K562 (cell line): ENCODE measurements around the gene FBXO36. TPM values are rescaled to one million over a fixed set of nuclear protein-coding genes. Genes with fewer than 3 reads are reported as not detected.

Source experiments
- ATAC-seq: fragments of 200-7000 bp; cut with Tn5 transposase; 3 replicates; pipeline ENCODE4 v1.9.1; 2020; ENCODE audit warnings: moderate library complexity
- Bru-seq: library from RNA; stranded (reverse); fragments of 400-500 nt; gene quantifications from one replicate; lab custom pipeline; 2021; lab: Mats Ljungman, UMichigan
- BruChase-seq, 2 experiments: library from RNA; stranded (reverse); fragments of 400-500 nt; gene quantifications; one replicate each; lab custom pipeline; 2021; lab: Mats Ljungman, UMichigan
- BruUV-seq: library from RNA; stranded (reverse); fragments of 400-500 nt; replicated peaks from 2 replicates; lab custom pipeline; 2021; lab: Mats Ljungman, UMichigan
- CTCF ChIA-PET: fragments of 300-600 bp; formaldehyde crosslinking; extraction: SDS; loops from one replicate; lab custom pipeline; 2021; ENCODE audit warnings: low intra/inter-chr PET ratio; lab: Yijun Ruan, JAX
- POLR2A ChIA-PET: fragments of 300-600, 350-650 bp; sonication (Branson Sonifier 250); formaldehyde crosslinking; extraction: SDS; loops from one replicate; lab custom pipeline; 2021; ENCODE audit warnings: antibody characterized with exemption, inconsistent platforms; lab: Yijun Ruan, JAX
- DNase-seq, 4 experiments: peaks; one replicate each; pipeline versions ENCODE4 v3.0.0 to v3.0.0-alpha.2; 2011 to 2018; ENCODE audit warnings: low spot score in 3 of 4, mixed read lengths in 3 of 4; ENCODE audit errors: extremely low read depth in 1 of 4
- FAIRE-seq: peaks from 2 replicates; lab custom pipeline; 2011; peaks lifted over from hg19 to GRCh38; lab: Jason Lieb, UNC
- H2AFZ ChIP-seq: 2 replicates; pipeline ENCODE4 v1.6.0; 2011; ENCODE audit warnings: low read depth, low read length, control low read depth, inconsistent platforms
- H3K27ac ChIP-seq: fragments of 200-600 bp; 3 replicates; pipeline ENCODE4 v1.8.0; 2011; ENCODE audit warnings: low read depth, mild to moderate bottlenecking, control low read depth, inconsistent platforms, low read length, moderate library complexity, mixed read lengths; ENCODE audit errors: extremely low read depth
- H3K27me3 ChIP-seq, 2 experiments: fragments of 300-600 bp in 1 of 2; 2 replicates in 1 of 2; 3 replicates in 1 of 2; pipeline versions ENCODE4 v1.6.0 to v1.8.0; 2011; ENCODE audit warnings: inconsistent platforms in 2 of 2, low read length in 2 of 2, mild to moderate bottlenecking in 1 of 2, mixed read lengths in 1 of 2, moderate library complexity in 1 of 2; ENCODE audit not compliant: control insufficient read depth in 2 of 2, insufficient read depth in 2 of 2
- H3K36me3 ChIP-seq: fragments of 300-600 bp; 3 replicates; pipeline ENCODE4 v1.8.0; 2011; ENCODE audit warnings: mild to moderate bottlenecking, low read length, inconsistent platforms; ENCODE audit not compliant: control insufficient read depth, insufficient read depth
- H3K4me1 ChIP-seq, 2 experiments: fragments of 200-600 bp in 1 of 2; replicated peaks in 1 of 2; 2 replicates in 1 of 2; 3 replicates in 1 of 2; pipeline versions ENCODE4 v1.5.1 to v1.8.0; 2011; ENCODE audit warnings: inconsistent platforms in 2 of 2, low read length in 2 of 2, mild to moderate bottlenecking in 1 of 2, mixed read lengths in 1 of 2, moderate library complexity in 1 of 2; ENCODE audit not compliant: control insufficient read depth in 2 of 2, insufficient read depth in 2 of 2
- H3K4me2 ChIP-seq: 2 replicates; pipeline ENCODE4 v1.6.1; 2011; ENCODE audit warnings: low read length, control low read depth, inconsistent platforms, mixed read lengths; ENCODE audit not compliant: insufficient read depth
- H3K4me3 ChIP-seq: fragments of 200-600 bp; sonication (generic), shearing (Covaris generic); 2 replicates; pipeline ENCODE4 v1.5.1; 2016; ENCODE audit warnings: control low read depth, inconsistent platforms
- H3K79me2 ChIP-seq: fragments of 200-600 bp; 3 replicates; pipeline ENCODE4 v1.8.0; 2011; ENCODE audit warnings: low read length, inconsistent platforms; ENCODE audit not compliant: control insufficient read depth, insufficient read depth
- H3K9ac ChIP-seq, 2 experiments: 2 replicates each; pipeline versions ENCODE4 v1.6.0 to v1.6.1; 2011; ENCODE audit warnings: low read depth in 2 of 2, low read length in 2 of 2, control low read depth in 1 of 2, inconsistent platforms in 1 of 2, mild to moderate bottlenecking in 1 of 2, mixed read lengths in 1 of 2; ENCODE audit not compliant: insufficient read depth in 1 of 2
- H3K9me1 ChIP-seq: one replicate; pipeline ENCODE4 v1.6.0; 2011; ENCODE audit warnings: inconsistent platforms, mild to moderate bottlenecking, low read length, moderate library complexity; ENCODE audit not compliant: control insufficient read depth, insufficient read depth
- H3K9me3 ChIP-seq: replicated peaks from 2 replicates; pipeline ENCODE4 v1.5.1; 2011; ENCODE audit warnings: low read depth, low read length, inconsistent platforms; ENCODE audit not compliant: control insufficient read depth, insufficient read depth
- H4K20me1 ChIP-seq: replicated peaks from 2 replicates; pipeline ENCODE4 v1.6.1; 2011; ENCODE audit warnings: low read length, inconsistent platforms, mixed read lengths; ENCODE audit not compliant: control insufficient read depth, insufficient read depth
- CBX3 ChIP-seq, 2 experiments: IDR thresholded peaks; 1 replicate in 1 of 2; 2 replicates in 1 of 2; pipeline ENCODE4 v1.6.1; 2012; ENCODE audit warnings: inconsistent platforms in 2 of 2, low read length in 2 of 2, borderline replicate concordance in 1 of 2, control low read depth in 1 of 2
- HMGXB4 ChIP-seq: sonication (generic); formaldehyde crosslinking; IDR thresholded peaks from 2 replicates; pipeline ENCODE4 v1.8.1; 2023; ENCODE audit warnings: mild to moderate bottlenecking, missing genetic modification reagents
- MAFF ChIP-seq: IDR thresholded peaks from 2 replicates; pipeline ENCODE4 v1.6.1; 2012; ENCODE audit warnings: low read length, improper control_type of control experiment
- MAX ChIP-seq: sonication (generic); formaldehyde crosslinking; IDR thresholded peaks from 2 replicates; pipeline ENCODE4 v1.9.0; 2022; ENCODE audit warnings: mild to moderate bottlenecking, missing genetic modification reagents
- NUFIP1 ChIP-seq: fragments of 450-650 bp; IDR thresholded peaks from 2 replicates; pipeline ENCODE4 v1.6.1; 2018; ENCODE audit not compliant: partially characterized antibody
- RBBP5 ChIP-seq: fragments of 200-600 bp; sonication (generic); IDR thresholded peaks from 2 replicates; pipeline ENCODE4 v1.6.1; 2012; ENCODE audit warnings: borderline replicate concordance, mild to moderate bottlenecking, low read length, control low read depth, inconsistent platforms; ENCODE audit not compliant: insufficient read depth, poor library complexity, severe bottlenecking
- ZNF274 ChIP-seq: IDR thresholded peaks from 2 replicates; pipeline ENCODE4 v1.6.1; 2011; ENCODE audit warnings: low read depth, mild to moderate bottlenecking, low read length, moderate library complexity, borderline replicate concordance
- ZNF316 ChIP-seq: fragments of 450-650 bp; IDR thresholded peaks from 2 replicates; pipeline ENCODE4 v1.6.1; 2016
- ZNF518B ChIP-seq: fragments of 250-450 bp; sonication (Bioruptor Pico); IDR thresholded peaks from 2 replicates; pipeline ENCODE4 v1.5.0; 2021; ENCODE audit warnings: mild to moderate bottlenecking, moderate library complexity
- WGBS: fragments of 100-300 bp; shearing (Covaris generic); methylation state at CpG from one replicate; pipeline ENCODE4 v1.1.6; 2016; ENCODE audit warnings: low coverage, mixed read lengths; ENCODE audit not compliant: insufficient coverage; ENCODE audit errors: missing lambda C conversion rate; 5-methylcytosine and 5-hydroxymethylcytosine counted together
- in situ Hi-C: fragments of 300-500 bp; cut with MboI; formaldehyde crosslinking; loops from 4 replicates; pipeline ENCODE4 v1.15.0; 2018; ENCODE audit warnings: inconsistent platforms, mixed read lengths
- intact Hi-C: fragments of 100-400 bp; cut with micrococcal nuclease; formaldehyde crosslinking; loops from 2 replicates; pipeline ENCODE4 v1.14.2; 2022
- long read RNA-seq, 3 experiments: library from polyadenylated mRNA in 2 of 3; library from RNA in 1 of 3; unstranded in 2 of 3; stranded (forward) in 1 of 3; transcript quantifications; one replicate each; pipeline ENCODE4 v2.0.0, GENCODE V29; 2019 to 2022
- polyA minus RNA-seq, 3 experiments: library from RNA; depleted of rRNA, polyadenylated mRNA; stranded (reverse); fragments of >200 nt; gene quantifications; 2 replicates each; pipeline ENCODE4 v1.2.3, GENCODE V29; 2011
- polyA plus RNA-seq, 8 experiments: library from polyadenylated mRNA; depleted of rRNA in 4 of 8; stranded (reverse) in 5 of 8; unstranded in 3 of 8; fragments of >200 nt; fragmentation: Nextera tagmentation in 2 of 8; fragmentation: Illumina TruSeq in 1 of 8; extraction: Ambion mirVana in 2 of 8; extraction: Trizol in 1 of 8; gene quantifications; 2 replicates each; pipeline versions ENCODE4 v1.2.1 to v1.2.3, GENCODE V29; 2011 to 2014; ENCODE audit warnings: inconsistent platforms in 1 of 8, missing spikeins in 1 of 8
- total RNA-seq, 7 experiments: library from RNA; depleted of rRNA in 6 of 7; stranded (reverse); fragments of >200 nt in 6 of 7; fragmentation: Illumina TruSeq in 2 of 7; extraction: Trizol in 2 of 7; gene quantifications; 2 replicates each; pipeline versions ENCODE4 v1.2.1 to v1.2.3, GENCODE V29; 2011 to 2021; ENCODE audit warnings: low replicate concordance in 1 of 7

The FBXO36 gene
- total RNA-seq (2011; cell fraction: chromatin; rRNA removed; ENCODE audit: low replicate concordance) = 0.30 and 0.70 TPM in 2 replicates
- total RNA-seq (2011; cell fraction: nucleolus; rRNA removed) = 0.53 and 0.67 TPM in 2 replicates
- 0.44 and 0.99 TPM in 2 replicates for total RNA-seq (2011; cell fraction: nucleoplasm; rRNA removed)
- total RNA-seq (2014; rRNA removed) (0.29 and 0.54 TPM in 2 replicates), total RNA-seq (2014; rRNA removed; fragmentation: Illumina TruSeq; extraction: Trizol) (0.64 and 0.80 TPM in 2 replicates), total RNA-seq (2015; rRNA removed; fragmentation: Illumina TruSeq; extraction: Trizol) (0.43 and 0.49 TPM in 2 replicates), total RNA-seq (2021) (0.29 and 0.47 TPM in 2 replicates), polyA plus RNA-seq (2011; rRNA removed) (0.91 and 1.3 TPM in 2 replicates), polyA plus RNA-seq (2014; fragmentation: Illumina TruSeq; extraction: Trizol) (0.48 and 0.58 TPM in 2 replicates), polyA plus RNA-seq (2014; fragmentation: Nextera tagmentation; extraction: Ambion mirVana) (under 1 TPM; 0.73 to 0.85 TPM), polyA plus RNA-seq (2014; rRNA removed) (0.22 and 0.40 TPM in 2 replicates), polyA minus RNA-seq (2011; rRNA and poly(A)+ RNA removed) (1.2 TPM in 2 replicates), Bru-seq, nascent RNA (percentile 44 among the genes with signal in this experiment), BruChase-seq, experiment 1, labeled RNA remaining after a 2-hour chase (percentile 42 among the genes with signal in this experiment), BruChase-seq, experiment 2, labeled RNA remaining after a 6-hour chase (percentile 42 among the genes with signal in this experiment)
- polyA plus RNA-seq (2011; cell fraction: cytosol; rRNA removed) = 0.33 and 1.1 TPM in 2 replicates
- 0.26 and 0.52 TPM in 2 replicates for polyA plus RNA-seq (2011; cell fraction: nucleus; rRNA removed)
- polyA plus RNA-seq (2012) = 0.11 and 0.17 TPM in 2 replicates
- polyA minus RNA-seq (2011; cell fraction: cytosol; rRNA and poly(A)+ RNA removed) = not detected in 2 replicates
- 0.13 and 0.78 TPM in 2 replicates for polyA minus RNA-seq (2011; cell fraction: nucleus; rRNA and poly(A)+ RNA removed)
- long read RNA-seq, experiment 1, partial matches to known transcripts = 0 of 6 reads
- long read RNA-seq, experiment 1, other reads (novel, unspliced or antisense) = 5 of 6 reads
- long read RNA-seq, experiment 2, partial matches to known transcripts = 0 of 1 reads
- long read RNA-seq, experiment 2, other reads (novel, unspliced or antisense) = 1 of 1 reads
- long read RNA-seq, experiment 3 = 0 reads

GRCh38 chr2:229922449-229923386, at the start of gene FBXO36:
TSS of gene FBXO36 (plus strand) at chr2:229922503. CDS start at chr2:229922514, 11 bp downstream.
- H3K9ac ChIP-seq = peak within 1 kb of the TSS; percentile 83 to 96
- H2AFZ ChIP-seq = peak within 1 kb of the TSS; percentile 96
- peak; percentile 40 to 85 (median 48) for DNase-seq
- peak within 1 kb of the TSS; percentile 87 for H3K4me2 ChIP-seq
- no peaks in the 10 kb centered on the region for H3K9me3 ChIP-seq
- in situ Hi-C loops = no loop called here
- 1% methylated on average over 38 of the region's 61 CpGs for WGBS
- no peaks in the 10 kb centered on the region for H3K27me3 ChIP-seq
- peak within 1 kb of the TSS; percentile 90 for H3K4me3 ChIP-seq
- peak; percentile 75 for ATAC-seq
- ChIA-PET POLR2A (interaction anchor here (0.7 kb wide), 1 partner anchor 18 kb away, joined by 3 read pairs; no protein-coding TSS in a partner anchor), CTCF (no interaction called here)
- peaks cover 39% of the 10 kb centered on the region for H3K79me2 ChIP-seq
- peak; percentile 37 for FAIRE-seq
- no peaks in the 10 kb centered on the region for H4K20me1 ChIP-seq
- H3K9me1 ChIP-seq = no peaks in the 10 kb centered on the region
- peaks cover 13% of the 10 kb centered on the region; the same call in 2 of the 3 replicates for H3K36me3 ChIP-seq
- TSS peak; percentile 59 for BruUV-seq
- intact Hi-C loops = loop anchor here (5.0 kb wide), 2 partner anchors 50 to 70 kb away; no protein-coding TSS in a partner anchor
- peaks cover 0 to 9% of the 10 kb centered on the region in 2 experiments; a peak in 2 of 5 replicates for H3K4me1 ChIP-seq
- H3K27ac ChIP-seq = peak within 1 kb of the TSS; percentile 90
- TF ChIP-seq HMGXB4 (CRISPR knock-in tag) = no peak
- no peak for TF ChIP-seq ZNF316
- TF ChIP-seq ZNF274 = no peak
- peak; percentile 77 for TF ChIP-seq RBBP5
- TF ChIP-seq CBX3 (IDR thresholded peaks at IDR 0.05; ENCODE audit: borderline replicate concordance in 1 of 2, low read length in 2 of 2) = no peak
- TF ChIP-seq ZNF518B = no peak
- TF ChIP-seq MAFF = no peak
- TF ChIP-seq MAX (CRISPR knock-in tag) = peak; percentile 80
- TF ChIP-seq NUFIP1 = no peak
